ES-I3 (cell line): Measurements from ENCODE around the gene GUCA1A.
A peak's percentile ranks its signal among the peaks of the same experiment; 100 is the strongest.
"Not testable (repeated sequence)": the region's sequence is repeated elsewhere in the genome, so short reads cannot be mapped to it uniquely, and the experiment has no call there.

Experiments used
- H3K36me3 ChIP-seq: 2 replicates; pipeline ENCODE4 v1.6.1; 2013; ENCODE audit warnings: mild to moderate bottlenecking, low read length, control low read depth, moderate library complexity; ENCODE audit not compliant: insufficient read depth
- H3K4me1 ChIP-seq: 2 replicates; pipeline ENCODE4 v1.6.1; 2013; ENCODE audit warnings: mild to moderate bottlenecking, control low read depth, low read length; ENCODE audit not compliant: insufficient read depth
- H3K9ac ChIP-seq: 2 replicates; pipeline ENCODE4 v1.6.1; 2013; ENCODE audit warnings: low read depth, mild to moderate bottlenecking, low read length, moderate library complexity
- H3K9me3 ChIP-seq: 2 replicates; pipeline ENCODE4 v1.6.1; 2013; ENCODE audit warnings: mild to moderate bottlenecking, low read length, moderate library complexity; ENCODE audit not compliant: control insufficient read depth, insufficient read depth

GUCA1A gene

DNA sequence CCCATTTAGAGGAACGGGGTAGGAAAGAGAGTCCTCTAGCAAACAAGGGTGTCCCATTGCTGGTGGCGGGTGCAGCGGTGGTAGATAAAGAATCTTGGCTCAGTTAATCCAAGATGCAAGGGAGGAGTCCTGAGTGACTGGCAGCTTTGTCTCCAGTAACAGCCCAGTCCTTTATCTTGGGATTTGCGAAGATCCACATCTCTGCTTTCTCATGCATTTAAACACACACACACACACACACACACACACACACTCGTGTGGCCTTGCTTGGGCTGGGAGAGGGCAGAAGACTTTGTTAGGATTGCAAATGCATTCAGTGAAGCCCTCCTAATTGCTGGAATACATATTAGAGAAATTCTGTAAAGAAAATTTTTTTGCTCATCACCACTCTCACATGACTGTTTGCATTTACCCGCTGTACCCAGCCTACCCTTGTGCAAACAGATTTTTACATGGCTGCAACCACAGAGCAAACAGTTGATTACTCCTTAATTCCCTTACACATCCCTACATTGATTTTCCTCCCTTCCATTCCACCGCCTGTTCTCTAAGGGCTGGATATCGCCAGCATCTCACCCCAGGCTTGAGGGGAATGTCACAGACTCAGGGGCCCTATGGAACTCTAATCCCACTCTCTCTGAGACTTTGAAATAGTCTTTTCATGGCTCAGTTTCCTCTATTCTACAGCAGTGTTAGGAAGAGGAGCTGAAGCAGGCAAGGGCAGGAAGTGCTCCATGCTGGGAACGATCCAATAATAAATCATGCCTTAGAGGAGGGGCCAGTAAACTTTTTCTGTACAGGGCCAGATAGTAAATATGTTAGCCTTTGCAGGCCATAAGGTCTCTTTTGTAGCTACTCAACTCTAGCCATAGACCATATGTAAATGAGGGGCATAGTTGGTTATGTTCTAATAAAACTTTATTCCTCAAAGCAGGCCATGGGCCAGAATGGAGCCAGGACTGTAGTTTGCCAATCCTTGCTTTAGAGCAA, 34.2 kb upstream of the GUCA1A start:
- 0 out of 2 replicates have a peak, but pooled peaks cover 3% of the 10 kb centered on the region for H3K36me3 ChIP-seq
- H3K9ac ChIP-seq: no peak overlapping the region
- H3K9me3 ChIP-seq: no peaks in the 10 kb centered on the region
- peaks cover 49% of the 10 kb centered on the region for H3K4me1 ChIP-seq

DNA sequence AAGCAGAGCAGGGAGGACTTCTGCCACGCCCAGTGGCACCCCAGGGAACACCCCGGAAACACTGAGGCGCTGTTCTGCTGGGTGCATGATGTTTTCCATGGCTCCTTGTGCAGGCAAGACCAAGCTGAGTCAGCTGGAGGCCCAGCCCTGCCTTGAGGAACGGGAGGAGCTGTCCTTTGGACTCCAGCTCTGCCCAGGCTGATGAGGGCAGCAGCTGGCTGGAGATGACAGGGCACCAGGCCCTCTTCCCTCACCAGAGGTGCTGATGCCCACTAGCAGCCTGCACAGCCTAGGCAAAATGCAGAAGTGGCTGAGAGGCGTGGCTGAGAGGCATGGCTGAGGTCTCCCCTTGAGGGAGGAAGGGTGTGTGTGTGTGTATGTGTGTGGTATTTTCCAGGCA, 33.1 kb upstream of the GUCA1A start:
- H3K4me1 ChIP-seq: peaks cover 47% of the 10 kb centered on the region
- 0 out of 2 replicates have a peak, but pooled peaks cover 3% of the 10 kb centered on the region for H3K36me3 ChIP-seq
- no peak overlapping the region for H3K9ac ChIP-seq

DNA sequence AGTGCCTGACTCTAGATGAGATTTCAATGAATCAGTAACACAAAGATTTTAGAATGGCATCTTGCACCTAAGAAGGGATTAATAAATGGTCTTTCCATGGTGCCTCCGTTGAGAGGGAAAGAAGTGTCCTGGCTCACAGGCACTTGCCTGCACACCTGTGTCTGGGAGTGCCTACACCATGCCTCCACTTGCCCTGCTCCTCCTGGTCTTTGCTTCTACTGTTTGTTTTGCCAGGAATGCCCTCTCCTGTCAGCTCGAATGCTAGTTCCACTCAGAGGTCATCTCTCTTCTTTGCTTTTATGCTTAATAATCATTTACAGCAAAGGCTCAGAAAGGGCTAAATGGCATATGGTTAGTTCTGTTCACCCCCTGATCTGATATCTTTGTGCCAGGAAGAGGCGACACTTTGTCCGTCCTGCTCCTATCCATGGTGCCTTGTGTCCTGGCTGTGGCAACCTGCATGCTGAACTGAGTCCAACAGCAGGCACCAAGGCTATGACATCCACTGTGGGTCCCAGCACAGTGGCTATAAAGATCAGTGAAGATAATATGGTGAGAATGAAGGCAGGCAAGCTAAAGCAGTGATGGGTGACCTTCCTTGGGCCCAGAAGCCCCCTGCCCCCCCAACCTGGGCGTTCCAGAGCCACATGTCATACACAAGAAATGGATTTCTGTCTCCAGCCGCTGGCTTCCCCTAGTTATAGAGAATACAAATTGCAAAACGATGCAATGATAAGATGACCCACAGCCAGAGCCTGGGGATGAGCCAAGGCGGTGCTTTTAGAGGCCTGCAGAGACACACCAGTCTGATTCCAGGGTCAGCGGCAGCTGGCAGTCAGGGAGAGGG, 32.2 kb upstream of the GUCA1A start:
- Histone ChIP-seq H3K9ac (peak overlapping the region; percentile 73), H3K36me3 (no peaks in the 10 kb centered on the region), H3K4me1 (peaks cover 40% of the 10 kb centered on the region), H3K9me3 (no peaks in the 10 kb centered on the region)

More for the DNA sequence above, 33.1 kb upstream of the GUCA1A start:
- H3K9me3 ChIP-seq: no peaks in the 10 kb centered on the region

DNA sequence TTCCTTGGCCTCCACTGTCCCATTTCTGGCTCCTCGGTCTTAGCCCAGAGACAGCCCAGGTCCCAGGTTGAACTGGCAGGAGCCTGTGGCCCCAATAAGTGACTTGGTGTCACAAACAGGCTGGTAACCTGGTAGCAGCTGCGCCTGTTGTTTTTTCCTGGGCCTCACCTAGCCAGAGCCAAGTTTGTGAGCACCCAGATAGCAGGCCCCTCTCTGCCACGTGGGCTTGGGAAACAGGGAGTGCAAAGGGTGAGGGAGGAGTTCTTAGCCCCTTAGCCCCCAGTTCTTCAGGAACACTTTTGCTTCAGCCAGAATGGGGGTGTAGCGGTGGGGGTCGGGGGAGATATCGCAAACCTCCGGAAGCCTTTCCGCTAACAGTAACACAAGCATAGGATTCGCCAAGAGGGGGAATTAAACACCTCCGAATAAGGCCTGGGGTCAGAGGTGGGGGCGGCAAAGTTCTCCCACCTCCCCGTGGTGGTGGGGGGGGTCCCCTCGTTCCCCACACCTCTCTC, 31.5 kb upstream of the GUCA1A start:
- H3K36me3 ChIP-seq: no peaks in the 10 kb centered on the region
- H3K9me3 ChIP-seq: no peaks in the 10 kb centered on the region
- peaks cover 36% of the 10 kb centered on the region for H3K4me1 ChIP-seq
- H3K9ac ChIP-seq: peak overlapping the region; percentile 73

GRCh38 chr6:42142118-42142835, 30.9 kb upstream of the GUCA1A start, which contains the start of gene C6orf132:
C6orf132 (minus strand) TSS chr6:42142620; CDS start chr6:42142444, 176 bp downstream.
- Histone ChIP-seq H3K4me1 (peaks cover 30% of the 10 kb centered on the region), H3K9me3 (no peaks in the 10 kb centered on the region), H3K9ac (peak within 1 kb of the TSS; percentile 73), H3K36me3 (no peaks in the 10 kb centered on the region)

GRCh38 chr6:42147138-42147562, 26.0 kb upstream of the GUCA1A start:
- H3K4me1 ChIP-seq: no peaks in the 10 kb centered on the region
- no peak overlapping the region for H3K9ac ChIP-seq
- H3K36me3 ChIP-seq: no peaks in the 10 kb centered on the region
- H3K9me3 ChIP-seq: no peaks in the 10 kb centered on the region

DNA sequence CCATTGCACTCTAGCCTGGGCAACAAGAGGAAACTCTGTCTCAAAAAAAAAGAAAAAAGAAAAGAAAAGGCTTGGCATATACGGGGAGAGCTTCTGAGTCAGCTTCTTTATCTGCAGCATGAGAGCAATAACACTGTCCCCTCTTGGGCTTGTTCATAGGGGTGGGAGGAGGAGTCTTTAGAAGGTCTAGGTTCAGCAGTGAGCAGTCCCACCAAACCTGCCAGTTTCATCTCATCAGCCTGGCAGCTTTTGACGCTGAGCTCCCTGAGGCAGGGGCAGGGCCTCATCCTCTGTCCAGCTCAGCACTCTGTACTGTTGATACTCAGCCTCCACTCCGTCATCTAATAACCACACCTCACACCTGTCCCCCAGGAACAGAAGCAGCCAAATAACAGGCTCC, 25.1 kb upstream of the GUCA1A start:
- Histone ChIP-seq H3K4me1 (no peaks in the 10 kb centered on the region), H3K9me3 (no peaks in the 10 kb centered on the region), H3K9ac (no peak overlapping the region), H3K36me3 (no peaks in the 10 kb centered on the region)

- Histone ChIP-seq H3K9me3 (no peaks in the 10 kb centered on the region), H3K36me3 (no peaks in the 10 kb centered on the region), H3K9ac (no peak overlapping the region), H3K4me1 (no peaks in the 10 kb centered on the region)
Observed at GRCh38 chr6:42150254-42150653, 22.9 kb upstream of the GUCA1A start.

DNA sequence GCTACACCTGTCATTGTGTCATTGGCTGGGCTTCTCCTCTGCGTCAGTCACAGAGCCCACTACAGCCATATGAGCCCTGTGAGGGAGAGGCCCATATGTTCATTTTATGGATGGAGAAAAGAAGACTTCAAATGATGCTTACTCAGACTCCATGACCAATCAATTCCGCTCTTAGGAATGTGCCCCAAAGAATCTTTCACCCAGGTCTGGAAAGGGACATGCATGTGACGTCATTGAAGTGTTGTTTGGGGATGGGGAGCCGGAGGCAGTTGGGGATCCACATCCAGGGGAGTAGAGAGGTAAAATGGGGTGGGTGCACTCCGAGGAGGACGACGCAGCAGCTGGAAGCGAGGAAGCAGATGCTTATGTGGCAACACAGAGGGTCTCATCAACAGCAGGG, 21.1 kb upstream of the GUCA1A start:
- Histone ChIP-seq H3K4me1 (peaks cover 7% of the 10 kb centered on the region), H3K9me3 (no peaks in the 10 kb centered on the region), H3K9ac (no peak overlapping the region), H3K36me3 (no peaks in the 10 kb centered on the region)

DNA sequence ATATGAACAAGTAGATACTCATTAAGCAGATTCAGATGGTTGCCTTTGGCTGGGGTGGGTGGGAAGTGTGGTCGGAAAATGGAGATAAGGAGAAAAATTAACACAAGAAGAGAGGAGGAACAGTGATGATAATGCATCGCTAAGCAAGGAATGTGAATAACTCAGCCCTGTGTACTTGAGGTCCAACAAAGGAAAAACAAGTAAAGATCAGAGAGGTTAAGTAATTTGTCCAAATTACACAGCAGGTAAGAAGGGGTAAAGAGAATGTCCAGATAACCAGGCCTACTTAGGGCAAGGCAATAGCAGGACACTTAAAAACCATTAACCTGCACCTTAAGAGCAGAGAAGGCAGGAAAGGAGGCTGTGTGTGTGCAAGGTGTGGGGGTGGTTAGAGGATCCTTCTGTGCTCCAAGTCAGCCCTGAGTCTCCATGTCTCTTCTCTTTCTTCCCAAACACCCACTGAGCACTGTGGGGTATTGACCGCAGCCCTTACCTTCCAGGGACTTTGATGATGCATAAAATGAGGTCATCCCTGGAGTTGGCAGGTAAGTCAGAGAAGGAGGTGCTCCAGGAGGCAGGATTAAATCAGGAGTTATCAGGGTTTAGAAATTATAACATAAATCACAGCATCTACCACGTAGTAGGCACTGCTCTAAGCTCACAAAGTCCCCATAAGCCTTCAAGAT, 20.5 kb upstream of the GUCA1A start:
- H3K36me3 ChIP-seq, H3K4me1 ChIP-seq, H3K9ac ChIP-seq, H3K9me3 ChIP-seq: not testable (repeated sequence)

- no peaks in the 10 kb centered on the region for H3K36me3 ChIP-seq
- peaks cover 8% of the 10 kb centered on the region for H3K4me1 ChIP-seq
- H3K9me3 ChIP-seq: no peaks in the 10 kb centered on the region
Observed at GRCh38 chr6:42153921-42154320, 19.2 kb upstream of the GUCA1A start.

GRCh38 chr6:42154461-42155209, 18.5 kb upstream of the GUCA1A start:
- no peaks in the 10 kb centered on the region for H3K9me3 ChIP-seq
- H3K4me1 ChIP-seq: peaks cover 8% of the 10 kb centered on the region
- H3K36me3 ChIP-seq: no peaks in the 10 kb centered on the region
- H3K9ac ChIP-seq: no peak overlapping the region

More at GRCh38 chr6:42153921-42154320, 19.2 kb upstream of the GUCA1A start:
- H3K9ac ChIP-seq: no peak overlapping the region

DNA sequence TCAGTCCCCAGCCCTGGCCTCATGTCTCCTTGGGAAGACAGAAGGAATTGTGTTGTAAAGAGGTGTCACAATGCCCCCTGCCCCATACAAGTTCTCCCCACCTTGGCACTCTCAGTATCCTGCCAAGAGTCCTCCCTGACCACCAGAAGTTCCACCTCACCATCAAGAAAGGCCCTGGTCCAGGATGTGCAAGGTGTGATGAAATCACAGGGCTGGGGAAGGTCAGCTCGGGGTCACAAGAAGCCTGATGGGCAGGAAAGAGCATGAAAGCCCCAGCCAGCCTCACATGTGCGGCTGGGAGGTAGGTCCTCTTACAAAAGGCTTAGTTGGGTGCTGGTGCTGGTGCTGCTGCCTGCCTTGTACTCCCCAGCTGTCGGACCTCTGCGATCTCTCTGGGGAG, 17.9 kb upstream of the GUCA1A start:
- Histone ChIP-seq H3K36me3 (no peaks in the 10 kb centered on the region), H3K9ac (no peak overlapping the region), H3K4me1 (peaks cover 8% of the 10 kb centered on the region), H3K9me3 (no peaks in the 10 kb centered on the region)
